WTC11 (cell line): Measurements from ENCODE around the gene HOXA7. TPM values are rescaled to one million over a fixed set of nuclear protein-coding genes. Genes with fewer than 3 reads are reported as not detected.

Source experiments
- ATAC-seq: fragments of 200-7000 bp; cut with Tn5 transposase; 2 replicates; pipeline ENCODE4 v1.10.0; 2021; ENCODE audit warnings: mild to moderate bottlenecking, moderate library complexity
- CTCF ChIA-PET: fragments of 300-600 bp; sonication (Branson Sonifier 250); formaldehyde crosslinking; loops from one replicate; lab custom pipeline; 2021; ENCODE audit warnings: antibody characterized with exemption; lab: Charles Lee
- POLR2A ChIA-PET: fragments of 350-600 bp; sonication (Branson Sonifier 250); formaldehyde crosslinking; loops from one replicate; lab custom pipeline; 2021; ENCODE audit warnings: antibody characterized with exemption; lab: Charles Lee
- DNase-seq: peaks from one replicate; pipeline ENCODE4 v3.0.0; 2021; ENCODE audit warnings: low spot score
- H3K27ac Mint-ChIP-seq: 2 replicates; pipeline ENCODE4 v1.8.0; 2021; ENCODE audit warnings: mixed read lengths
- H3K27me3 Mint-ChIP-seq: 2 replicates; pipeline ENCODE4 v1.8.0; 2021; ENCODE audit warnings: low read depth, mild to moderate bottlenecking, moderate library complexity, mixed read lengths
- H3K36me3 Mint-ChIP-seq: 2 replicates; pipeline ENCODE4 v1.8.0; 2021; ENCODE audit warnings: mixed read lengths
- H3K4me1 Mint-ChIP-seq: 2 replicates; pipeline ENCODE4 v1.8.0; 2022; ENCODE audit warnings: mixed read lengths
- H3K4me3 Mint-ChIP-seq: 2 replicates; pipeline ENCODE4 v1.8.0; 2021; ENCODE audit warnings: mild to moderate bottlenecking, moderate library complexity, mixed read lengths
- H3K9me3 Mint-ChIP-seq: 2 replicates; pipeline ENCODE4 v1.8.0; 2021; ENCODE audit warnings: mixed read lengths
- ARID4B ChIP-seq: sonication (generic); formaldehyde crosslinking; IDR thresholded peaks from 2 replicates; pipeline ENCODE4 v1.8.0; 2023; ENCODE audit warnings: missing genetic modification reagents, mild to moderate bottlenecking, borderline replicate concordance
- CBFB ChIP-seq: sonication (generic); formaldehyde crosslinking; IDR thresholded peaks from 2 replicates; pipeline ENCODE4 v1.8.1; 2022; ENCODE audit warnings: mild to moderate bottlenecking, low read depth, missing genetic modification reagents
- GTF2I ChIP-seq: fragments of 250-450 bp; sonication (Bioruptor Pico); conservative IDR thresholded peaks from 2 replicates; pipeline ENCODE4 v1.4.0; 2021; ENCODE audit warnings: mild to moderate bottlenecking
- NFATC4 ChIP-seq: fragments of 250-450 bp; sonication (Bioruptor Pico); IDR thresholded peaks from 2 replicates; pipeline ENCODE4 v1.9.0; 2021; ENCODE audit warnings: mild to moderate bottlenecking
- PRDM15 ChIP-seq: sonication (generic); formaldehyde crosslinking; IDR thresholded peaks from 2 replicates; pipeline ENCODE4 v1.8.0; 2022; ENCODE audit warnings: missing genetic modification reagents
- PRRX2 ChIP-seq: fragments of 250-450 bp; sonication (Bioruptor Pico); IDR thresholded peaks from 2 replicates; pipeline ENCODE4 v1.8.0; 2021; ENCODE audit warnings: mild to moderate bottlenecking
- SMAD4 ChIP-seq: sonication (generic); formaldehyde crosslinking; IDR thresholded peaks from 2 replicates; pipeline ENCODE4 v1.8.0; 2022; ENCODE audit warnings: mild to moderate bottlenecking, missing genetic modification reagents
- SOX15 ChIP-seq: fragments of 250-450 bp; sonication (Bioruptor Pico); IDR thresholded peaks from 2 replicates; pipeline ENCODE4 v1.9.0; 2021; ENCODE audit warnings: mild to moderate bottlenecking
- SP1 ChIP-seq: sonication (generic); formaldehyde crosslinking; conservative IDR thresholded peaks from 2 replicates; pipeline ENCODE4 v1.8.1; 2022; ENCODE audit warnings: missing genetic modification reagents
- USF1 ChIP-seq: sonication (generic); formaldehyde crosslinking; IDR thresholded peaks from 2 replicates; pipeline ENCODE4 v1.8.0; 2022; ENCODE audit warnings: mild to moderate bottlenecking, missing genetic modification reagents
- USF2 ChIP-seq: sonication (generic); formaldehyde crosslinking; IDR thresholded peaks from 2 replicates; pipeline ENCODE4 v1.8.1; 2023; ENCODE audit warnings: mild to moderate bottlenecking, missing genetic modification reagents, moderate library complexity
- ZNF138 ChIP-seq: sonication (generic); formaldehyde crosslinking; conservative IDR thresholded peaks from 2 replicates; pipeline ENCODE4 v1.8.1; 2022; ENCODE audit warnings: mild to moderate bottlenecking, moderate library complexity, missing genetic modification reagents
- ZNF416 ChIP-seq: fragments of 250-450 bp; sonication (Bioruptor Pico); IDR thresholded peaks from 2 replicates; pipeline ENCODE4 v1.9.0; 2021; ENCODE audit warnings: mild to moderate bottlenecking, inconsistent platforms
- total RNA-seq: library from RNA; stranded (reverse); gene quantifications from 3 replicates; pipeline ENCODE4 v1.2.3, GENCODE V29; 2021

HOXA7 gene
- total RNA-seq, 1 experiment from 2014 or later: not detected

- ChIA-PET CTCF (interaction anchor here (0.6 to 1.7 kb wide), 2 partner anchors 13 to 465 kb away, joined by 4 to 5 read pairs; no protein-coding TSS in a partner anchor), POLR2A (interaction anchor here (0.6 kb wide), 1 partner anchor 228 kb away, joined by 4 read pairs; no protein-coding TSS in a partner anchor)
- H3K4me3 Mint-ChIP-seq: peak overlapping the region; percentile 40; the same call in 1 of the 2 replicates
- no peak overlapping the region for H3K27ac Mint-ChIP-seq
- peak; percentile 67 for DNase-seq
- TF ChIP-seq SMAD4 (CRISPR knock-in tag): no peak
- peak; percentile 67; the same call in 1 of the 2 replicates for TF ChIP-seq PRDM15 (CRISPR knock-in tag)
- TF ChIP-seq NFATC4 (CRISPR knock-in tag): no peak
- H3K9me3 Mint-ChIP-seq: no peaks in the 10 kb centered on the region
- H3K36me3 Mint-ChIP-seq: 0 out of 2 replicates have a peak, but pooled peaks cover 3% of the 10 kb centered on the region
- peaks cover 100% of the 10 kb centered on the region for H3K27me3 Mint-ChIP-seq
- peak; percentile 47 for ATAC-seq
- H3K4me1 Mint-ChIP-seq: peaks cover 48% of the 10 kb centered on the region
These were observed 26.6 kb upstream of the HOXA7 start for GRCh38 chr7:27182861-27183681.

GRCh38 chr7:27182285-27182841 is 25.9 kb upstream of the HOXA7 start:
- no peak for DNase-seq
- Mint-ChIP-seq H3K4me1 (peaks cover 41% of the 10 kb centered on the region), H3K9me3 (no peaks in the 10 kb centered on the region), H3K4me3 (no peak overlapping the region), H3K36me3 (0 out of 2 replicates have a peak, but pooled peaks cover 3% of the 10 kb centered on the region), H3K27me3 (peaks cover 100% of the 10 kb centered on the region), H3K27ac (no peak overlapping the region)
- ChIA-PET POLR2A (no interaction called here), CTCF (interaction anchor here (1.7 kb wide), 1 partner anchor 14 kb away, joined by 5 read pairs; no protein-coding TSS in a partner anchor)
- TF ChIP-seq SOX15 (CRISPR knock-in tag) (no peak), GTF2I (CRISPR knock-in tag) (no peak), USF1 (CRISPR knock-in tag) (no peak), CBFB (no peak)
- ATAC-seq: no peak

- CTCF ChIA-PET: no interaction called here
- Mint-ChIP-seq H3K4me1 (peaks cover 37% of the 10 kb centered on the region), H3K4me3 (no peak overlapping the region), H3K36me3 (0 out of 2 replicates have a peak, but pooled peaks cover 3% of the 10 kb centered on the region), H3K27me3 (peaks cover 100% of the 10 kb centered on the region), H3K27ac (no peak overlapping the region), H3K9me3 (no peaks in the 10 kb centered on the region)
- TF ChIP-seq ZNF416 (CRISPR knock-in tag): no peak
- TF ChIP-seq SP1 (CRISPR knock-in tag): no peak
- no peak for TF ChIP-seq PRRX2
- TF ChIP-seq GTF2I (CRISPR knock-in tag): no peak
- TF ChIP-seq ZNF138 (CRISPR knock-in tag): no peak
- TF ChIP-seq ARID4B: no peak
- TF ChIP-seq USF2: no peak
- DNase-seq (no peak), ATAC-seq (no peak)
- POLR2A ChIA-PET: no interaction called here
These were observed 25.4 kb upstream of the HOXA7 start for GRCh38 chr7:27181795-27182275.
